ENCODE measurements around the gene C2orf81. TPM values are rescaled to one million over a fixed set of nuclear protein-coding genes. Genes with fewer than 3 reads are reported as not detected.

Gene C2orf81
- total RNA-seq, 4 donors from 2014 or later, result 0.22 to 0.76 (median 0.59) TPM

DNA sequence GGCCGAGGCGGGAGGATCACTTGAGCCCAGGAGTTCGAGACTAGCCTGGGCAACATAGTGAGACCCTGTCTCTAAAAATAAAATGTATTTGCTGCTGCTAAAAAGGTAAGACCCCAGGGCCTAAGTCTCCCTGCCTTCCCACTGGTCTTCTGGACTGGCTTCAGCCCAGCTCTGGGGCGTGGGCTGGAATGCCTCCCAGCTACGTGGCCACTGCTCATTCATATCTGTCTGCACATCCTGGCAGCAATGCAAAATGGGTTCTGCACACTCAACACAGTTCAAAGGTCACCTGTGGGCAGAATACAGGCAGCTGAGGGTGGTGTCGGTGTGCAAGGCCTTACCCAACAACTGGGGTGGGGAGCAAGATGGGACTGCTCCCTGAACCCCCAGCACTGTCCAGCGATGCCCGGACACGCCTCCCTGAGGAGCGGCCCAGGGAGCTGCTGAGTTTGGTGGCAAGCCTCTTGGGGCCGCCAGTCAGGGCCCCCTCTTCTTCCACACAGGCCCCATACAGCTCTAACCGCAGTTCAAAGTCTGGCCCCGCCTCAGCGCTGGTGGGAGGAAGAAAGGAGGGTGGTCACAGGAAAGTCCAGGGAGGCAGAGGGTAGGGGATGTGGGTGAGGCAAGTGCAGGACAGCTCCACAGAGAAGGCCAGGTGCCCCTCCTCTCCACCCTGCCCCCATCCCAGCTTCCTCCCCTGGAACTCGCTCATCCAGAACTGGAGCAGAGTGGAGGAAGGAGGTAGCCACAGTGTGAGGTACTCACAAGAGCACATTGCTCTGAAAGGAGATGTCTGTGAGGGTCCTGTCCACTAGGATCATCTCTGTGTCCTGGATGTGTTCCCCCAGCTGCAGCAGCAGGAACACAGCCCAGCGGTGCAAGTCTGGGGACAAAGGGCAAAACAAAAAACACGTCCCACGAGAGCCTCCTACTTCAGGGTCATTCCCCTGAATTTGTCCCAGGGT is 8.3 kb upstream of the C2orf81 start:
- no peak overlapping the region for H3K4me3 ChIP-seq
- WGBS, 2 donors, result 80 to 81% methylated on average over 4 to 12 of the region's 18 CpGs
- H3K9me3 ChIP-seq, result no peaks in the 10 kb centered on the region
- intact Hi-C loops (cut with DNase I), result no loop called here
- TF ChIP-seq, protein P1, sequence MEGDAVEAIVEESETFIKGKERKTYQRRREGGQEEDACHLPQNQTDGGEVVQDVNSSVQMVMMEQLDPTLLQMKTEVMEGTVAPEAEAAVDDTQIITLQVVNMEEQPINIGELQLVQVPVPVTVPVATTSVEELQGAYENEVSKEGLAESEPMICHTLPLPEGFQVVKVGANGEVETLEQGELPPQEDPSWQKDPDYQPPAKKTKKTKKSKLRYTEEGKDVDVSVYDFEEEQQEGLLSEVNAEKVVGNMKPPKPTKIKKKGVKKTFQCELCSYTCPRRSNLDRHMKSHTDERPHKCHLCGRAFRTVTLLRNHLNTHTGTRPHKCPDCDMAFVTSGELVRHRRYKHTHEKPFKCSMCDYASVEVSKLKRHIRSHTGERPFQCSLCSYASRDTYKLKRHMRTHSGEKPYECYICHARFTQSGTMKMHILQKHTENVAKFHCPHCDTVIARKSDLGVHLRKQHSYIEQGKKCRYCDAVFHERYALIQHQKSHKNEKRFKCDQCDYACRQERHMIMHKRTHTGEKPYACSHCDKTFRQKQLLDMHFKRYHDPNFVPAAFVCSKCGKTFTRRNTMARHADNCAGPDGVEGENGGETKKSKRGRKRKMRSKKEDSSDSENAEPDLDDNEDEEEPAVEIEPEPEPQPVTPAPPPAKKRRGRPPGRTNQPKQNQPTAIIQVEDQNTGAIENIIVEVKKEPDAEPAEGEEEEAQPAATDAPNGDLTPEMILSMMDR (IDR thresholded peaks at IDR 0.05), result no peak
- TF ChIP-seq POLR2A (IDR thresholded peaks at IDR 0.05), result no peak
- peaks cover 8 to 86% (median 15%) of the 10 kb centered on the region in 3 donors for H3K36me3 ChIP-seq
- no peak overlapping the region for H3K27ac ChIP-seq
- no peaks in the 10 kb centered on the region for H3K27me3 ChIP-seq
- H3K4me1 ChIP-seq, result peaks cover 0 to 10% (median 0%) of the 10 kb centered on the region in 3 donors
- no peak for DNase-seq

DNA sequence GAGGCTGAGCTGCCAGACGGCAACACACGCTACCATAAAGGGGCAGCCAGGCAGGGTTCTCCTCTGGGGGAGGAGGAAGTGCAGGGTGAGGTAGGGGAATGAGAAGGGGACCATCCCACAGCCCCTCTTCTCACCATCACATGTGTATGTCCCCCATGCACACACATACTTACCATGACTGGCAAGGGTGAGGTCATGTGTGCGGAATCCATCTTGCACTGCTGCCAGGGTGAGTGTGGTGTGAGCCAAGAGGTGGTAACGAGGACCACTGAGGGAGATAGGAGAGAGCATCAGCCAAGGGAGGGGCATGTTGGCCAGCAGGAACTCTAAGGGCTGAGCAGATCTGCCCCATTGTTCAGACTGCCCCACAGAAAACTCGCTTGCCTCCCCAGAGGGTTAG is 7.3 kb upstream of the C2orf81 start:
- Histone ChIP-seq H3K27ac (no peak overlapping the region), H3K4me1 (peaks cover 0 to 10% (median 0%) of the 10 kb centered on the region in 3 donors), H3K36me3 (peaks cover 8 to 81% (median 15%) of the 10 kb centered on the region in 3 donors), H3K9me3 (no peaks in the 10 kb centered on the region), H3K4me3 (no peak overlapping the region), H3K27me3 (no peaks in the 10 kb centered on the region)
- TF ChIP-seq, protein P1 (IDR thresholded peaks at IDR 0.05), result no peak
- no peak for TF ChIP-seq POLR2A (IDR thresholded peaks at IDR 0.05)
- 66 to 76% methylated on average over 3 of the region's 5 CpGs for WGBS, 2 donors
- intact Hi-C loops (cut with DNase I), result no loop called here
- no peak for DNase-seq

DNA sequence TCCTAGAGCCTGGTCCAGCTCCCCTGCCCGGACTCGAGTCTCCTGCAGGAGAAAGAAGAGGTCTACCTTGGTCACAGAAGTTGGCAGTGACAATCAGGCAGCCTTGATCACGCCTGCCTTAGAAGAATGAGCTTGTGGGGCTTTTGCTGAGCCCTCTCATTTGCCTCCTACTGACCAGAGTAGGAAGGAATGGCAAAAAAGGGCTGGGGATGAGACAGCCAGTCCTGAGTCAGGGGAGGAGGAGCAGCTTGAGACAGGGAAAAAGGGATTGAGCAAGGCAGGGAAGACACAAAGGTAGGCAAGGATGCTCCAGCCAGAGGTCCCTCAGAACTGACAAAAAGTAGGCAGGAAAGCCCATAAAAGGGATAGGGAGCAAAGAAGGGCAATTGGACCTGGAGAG is 6.1 kb upstream of the C2orf81 start:
- Histone ChIP-seq H3K4me3 (no peak overlapping the region), H3K27ac (no peak overlapping the region), H3K27me3 (no peaks in the 10 kb centered on the region), H3K9me3 (no peaks in the 10 kb centered on the region), H3K4me1 (peaks cover 0 to 10% (median 0%) of the 10 kb centered on the region in 3 donors), H3K36me3 (peaks cover 8 to 78% (median 15%) of the 10 kb centered on the region in 3 donors)
- DNase-seq, result no peak
- intact Hi-C loops (cut with DNase I), result no loop called here
- TF ChIP-seq, protein P1 (IDR thresholded peaks at IDR 0.05), result no peak
- TF ChIP-seq POLR2A (IDR thresholded peaks at IDR 0.05), result no peak
- WGBS, 2 donors, result 76 to 100% methylated on average over 1 to 3 of the region's 3 CpGs

DNA sequence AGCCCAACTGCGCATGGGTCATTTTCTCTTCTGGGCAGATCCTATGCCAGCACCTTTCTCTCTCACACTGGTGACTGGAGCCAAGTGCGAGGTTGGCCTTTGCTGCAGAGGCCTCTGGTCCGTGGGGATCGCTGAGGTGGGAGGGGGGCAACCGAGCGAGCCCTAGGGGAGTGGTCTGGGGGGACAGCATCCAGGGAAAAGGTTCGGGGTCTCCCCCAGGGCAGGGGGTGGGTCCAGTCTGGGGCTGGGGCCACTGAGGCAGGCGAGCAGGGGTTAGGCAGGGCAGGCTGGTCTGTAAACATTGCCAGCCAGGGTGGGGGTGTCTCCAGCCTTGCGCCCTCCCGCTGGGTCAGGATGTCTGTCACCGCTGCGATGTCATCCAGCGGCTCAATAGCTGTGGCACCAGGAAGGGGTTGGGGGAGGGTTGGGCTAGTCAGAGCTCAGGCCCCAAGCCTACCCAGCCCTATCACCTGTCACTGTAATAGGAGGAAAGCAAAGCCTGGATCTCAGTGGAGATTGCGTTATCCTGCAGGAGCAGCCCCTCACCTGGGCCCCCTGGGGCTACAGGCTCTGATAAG is 4.9 kb upstream of the C2orf81 start:
- H3K27me3 ChIP-seq, result peaks cover 0 to 3% (median 0%) of the 10 kb centered on the region in 4 donors
- 82 to 100% methylated on average over 2 of the region's 14 CpGs for WGBS, 2 donors
- peaks cover 8 to 65% (median 11%) of the 10 kb centered on the region in 3 donors for H3K36me3 ChIP-seq
- no peak overlapping the region for H3K27ac ChIP-seq
- TF ChIP-seq POLR2A (IDR thresholded peaks at IDR 0.05), result no peak
- TF ChIP-seq, protein P1 (IDR thresholded peaks at IDR 0.05), result no peak
- H3K4me3 ChIP-seq, result no peak overlapping the region
- intact Hi-C loops (cut with DNase I), result no loop called here
- H3K4me1 ChIP-seq, result peaks cover 4 to 22% (median 8%) of the 10 kb centered on the region in 3 donors
- DNase-seq, result no peak
- no peaks in the 10 kb centered on the region for H3K9me3 ChIP-seq

DNA sequence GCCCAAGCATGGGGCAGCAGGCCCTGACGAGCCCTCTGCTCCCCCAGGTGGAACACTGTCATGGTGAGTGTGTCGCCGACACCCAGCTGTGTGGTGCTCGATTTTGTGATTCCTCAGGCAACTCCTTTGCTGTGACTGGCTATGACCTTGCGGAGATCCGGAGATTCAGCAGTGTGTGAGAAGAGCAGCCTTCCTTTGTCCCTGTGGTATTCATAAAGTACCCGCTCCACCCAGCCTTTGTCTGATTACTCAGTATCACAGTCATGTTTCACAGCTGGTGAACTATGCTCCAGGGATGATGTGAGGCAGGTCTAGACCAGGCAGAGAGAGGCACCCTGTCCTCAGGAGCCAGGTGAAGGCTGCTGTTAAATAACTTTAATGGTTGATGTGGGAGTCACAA is 4.1 kb upstream of the C2orf81 start:
- Histone ChIP-seq H3K9me3 (no peaks in the 10 kb centered on the region), H3K4me1 (peaks cover 8 to 30% (median 8%) of the 10 kb centered on the region in 3 donors), H3K27ac (no peak overlapping the region), H3K27me3 (peaks cover 0 to 4% (median 0%) of the 10 kb centered on the region in 4 donors), H3K36me3 (peaks cover 8 to 58% (median 11%) of the 10 kb centered on the region in 3 donors), H3K4me3 (no peak overlapping the region)
- TF ChIP-seq, protein P1 (IDR thresholded peaks at IDR 0.05), result no peak
- TF ChIP-seq POLR2A (IDR thresholded peaks at IDR 0.05), result no peak
- no peak for DNase-seq
- 31 to 69% methylated on average over 3 to 6 of the region's 7 CpGs for WGBS, 2 donors
- intact Hi-C loops (cut with DNase I), result no loop called here

Data from esophagus squamous epithelium (tissue), 5 donors.